ENCODE measurements around the gene TLR6.

TLR6 gene

GRCh38 chr4:38898245-38898644 is 41.6 kb upstream of the TLR6 start:
- H3K4me3 ChIP-seq (ENCODE audit: low read depth, low read length), result no peak overlapping the region
- TF ChIP-seq CTCF (IDR thresholded peaks at IDR 0.05; ENCODE audit: low read depth, low read length, missing control alignments), result no peak
- no peak for DNase-seq (ENCODE audit: low read depth)

- DNase-seq (ENCODE audit: low read depth), result no peak
- no peak overlapping the region for H3K4me3 ChIP-seq (ENCODE audit: low read depth, low read length)
- TF ChIP-seq CTCF (IDR thresholded peaks at IDR 0.05; ENCODE audit: low read depth, low read length, missing control alignments), result no peak
Observed at GRCh38 chr4:38896940-38897339, 40.3 kb upstream of the TLR6 start.

DNA sequence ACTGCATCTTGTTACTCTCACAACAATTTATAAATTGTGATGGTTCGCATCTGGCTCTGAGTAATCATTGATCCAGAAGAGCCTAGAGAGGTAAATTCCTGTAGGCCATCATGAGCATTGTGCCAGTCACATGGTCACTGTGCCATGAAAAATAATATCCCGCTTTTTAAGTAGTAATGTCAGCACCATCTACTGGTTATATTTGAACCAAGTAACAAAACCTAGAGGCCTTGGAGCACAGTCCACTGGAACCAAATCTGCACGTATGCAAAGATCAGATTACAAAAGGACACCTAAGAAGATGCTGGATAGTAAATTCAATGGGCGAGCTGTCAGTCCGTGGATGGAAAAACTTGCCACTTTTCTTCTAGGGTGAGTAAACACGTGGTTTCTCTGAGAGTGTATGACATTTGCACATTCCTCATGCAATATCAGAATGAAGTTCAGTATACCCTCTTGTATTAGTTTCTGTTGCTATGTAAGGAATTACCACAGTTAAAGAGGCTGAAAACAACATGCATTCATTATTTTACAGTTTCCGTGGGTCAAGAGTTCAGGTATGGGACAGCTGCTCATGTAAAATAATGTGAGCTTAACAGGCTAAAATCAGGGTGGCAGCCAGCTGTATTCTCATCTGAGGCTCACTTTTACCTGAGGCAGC is 37.8 kb upstream of the TLR6 start:
- TF ChIP-seq CTCF (IDR thresholded peaks at IDR 0.05; ENCODE audit: low read depth, low read length, missing control alignments), result no peak
- no peak for DNase-seq (ENCODE audit: low read depth)
- H3K4me3 ChIP-seq (ENCODE audit: low read depth, low read length), result no peak overlapping the region

- no peak for TF ChIP-seq CTCF (IDR thresholded peaks at IDR 0.05; ENCODE audit: low read depth, low read length, missing control alignments)
- no peak for DNase-seq (ENCODE audit: low read depth)
- no peak overlapping the region for H3K4me3 ChIP-seq (ENCODE audit: low read depth, low read length)
Observed at GRCh38 chr4:38891051-38891983, 34.7 kb upstream of the TLR6 start.

DNA sequence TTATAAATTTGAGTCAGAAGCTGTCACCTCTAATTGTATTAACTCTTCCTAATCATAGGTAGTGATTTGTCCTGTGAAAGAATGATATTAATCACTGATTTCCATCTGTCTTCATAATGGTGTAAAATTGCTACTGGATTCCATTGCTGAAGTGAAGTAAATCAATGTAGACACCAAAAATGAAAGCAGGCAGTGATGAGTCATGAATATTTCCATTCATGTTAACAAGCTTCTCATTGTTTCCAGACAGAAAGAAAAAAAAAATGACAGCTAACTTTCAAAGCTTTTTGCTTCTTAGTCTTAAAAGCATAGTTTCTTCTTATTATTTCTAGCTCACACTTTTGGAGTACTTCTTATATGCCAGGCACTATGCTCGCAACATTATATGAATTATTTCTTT is 32.5 kb upstream of the TLR6 start:
- no peak for TF ChIP-seq CTCF (IDR thresholded peaks at IDR 0.05; ENCODE audit: low read depth, low read length, missing control alignments)
- no peak overlapping the region for H3K4me3 ChIP-seq (ENCODE audit: low read depth, low read length)
- no peak for DNase-seq (ENCODE audit: low read depth)

GRCh38 chr4:38884254-38884653 is 27.6 kb upstream of the TLR6 start:
- no peak overlapping the region for H3K4me3 ChIP-seq (ENCODE audit: low read depth, low read length)
- DNase-seq (ENCODE audit: low read depth), result no peak
- TF ChIP-seq CTCF (IDR thresholded peaks at IDR 0.05; ENCODE audit: low read depth, low read length, missing control alignments), result no peak
